NCI-H1048 (cell line): ENCODE results near the gene PRDX5.

Experiments used
- DNase-seq: peaks from one replicate; lab custom pipeline; 2025; lab: John Stamatoyannopoulos, UW

The PRDX5 gene

GRCh38 chr11:64362339-64362738 lies 44.4 kb downstream of the PRDX5 start:
- DNase-seq = no peak

- no peak for DNase-seq
Measured at GRCh38 chr11:64364435-64364834, 46.5 kb downstream of the PRDX5 start.

GRCh38 chr11:64364911-64365310 lies 47.0 kb downstream of the PRDX5 start:
- DNase-seq = no peak

DNA sequence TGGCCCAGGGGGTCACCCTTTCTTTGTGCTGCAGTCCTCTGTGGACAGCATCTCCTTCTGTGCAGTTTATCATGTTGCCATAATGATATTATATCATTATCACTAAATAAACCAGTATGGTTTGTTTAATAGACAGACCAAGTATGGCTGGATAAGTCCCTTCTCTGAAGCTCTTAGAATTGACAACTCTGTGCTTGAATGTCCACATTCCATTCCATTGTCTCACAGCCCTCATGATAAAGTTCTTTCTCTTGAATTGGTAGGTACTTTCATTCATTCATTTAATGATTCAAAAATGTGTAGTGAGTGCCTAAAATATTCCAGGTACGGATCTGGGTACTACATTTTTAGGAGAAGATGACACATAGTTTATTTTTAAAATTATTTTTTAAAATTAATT lies 48.8 kb downstream of the PRDX5 start:
- DNase-seq = no peak

GRCh38 chr11:64367931-64368672 lies 50.2 kb downstream of the PRDX5 start:
- no peak for DNase-seq

- DNase-seq = no peak
Measured at GRCh38 chr11:64368673-64369074, 50.8 kb downstream of the PRDX5 start.

- no peak for DNase-seq
Measured at GRCh38 chr11:64369440-64370421, 51.8 kb downstream of the PRDX5 start.

DNA sequence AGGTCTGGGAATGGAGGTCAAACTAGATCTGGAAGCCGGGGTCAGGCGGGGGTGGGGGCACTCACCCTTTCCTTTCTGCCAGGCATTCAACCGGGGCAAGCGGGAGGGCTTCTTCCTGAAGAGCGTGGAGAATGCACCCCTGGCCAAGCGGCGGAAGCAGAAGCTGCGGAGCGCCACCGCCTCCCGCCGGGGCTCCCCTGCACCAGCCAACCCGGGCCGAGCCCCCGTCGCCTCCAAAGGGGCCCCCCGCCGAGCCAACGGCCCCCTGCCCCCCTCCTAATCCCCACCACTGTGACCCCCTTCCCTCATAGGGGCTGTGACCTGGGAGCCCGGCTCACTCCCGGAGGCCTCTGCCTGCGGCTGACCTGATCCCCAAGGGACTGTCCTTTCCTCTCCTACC lies 53.3 kb downstream of the PRDX5 start:
- DNase-seq = no peak
